IPS-20b (cell line): Measurements from ENCODE around the gene PTPN4.
"Not testable (repeated sequence)": the region's sequence is repeated elsewhere in the genome, so short reads cannot be mapped to it uniquely, and the experiment has no call there.

Source experiments
- H3K27ac ChIP-seq: one replicate; pipeline ENCODE4 v1.5.1; 2013; ENCODE audit warnings: low read length
- H3K27me3 ChIP-seq: 2 replicates; pipeline ENCODE4 v1.6.1; 2013; ENCODE audit warnings: mild to moderate bottlenecking, low read length, inconsistent platforms; ENCODE audit not compliant: insufficient read depth
- H3K36me3 ChIP-seq: 2 replicates; pipeline ENCODE4 v1.6.1; 2013; ENCODE audit warnings: low read depth, mild to moderate bottlenecking, inconsistent platforms, low read length, moderate library complexity; ENCODE audit not compliant: insufficient read depth
- H3K4me1 ChIP-seq: 2 replicates; pipeline ENCODE4 v1.6.1; 2013; ENCODE audit warnings: mild to moderate bottlenecking, control low read depth, inconsistent platforms, low read length, moderate library complexity; ENCODE audit not compliant: insufficient read depth
- H3K4me3 ChIP-seq: 2 replicates; pipeline ENCODE4 v1.5.1; 2013; ENCODE audit warnings: mild to moderate bottlenecking, low read length, inconsistent platforms
- H3K9ac ChIP-seq: 2 replicates; pipeline ENCODE4 v1.6.1; 2013; ENCODE audit warnings: low read depth, mild to moderate bottlenecking, inconsistent platforms, low read length, moderate library complexity
- H3K9me3 ChIP-seq: 2 replicates; pipeline ENCODE4 v1.6.1; 2013; ENCODE audit warnings: mild to moderate bottlenecking, low read depth, low read length, inconsistent platforms; ENCODE audit not compliant: insufficient read depth

The PTPN4 gene

DNA sequence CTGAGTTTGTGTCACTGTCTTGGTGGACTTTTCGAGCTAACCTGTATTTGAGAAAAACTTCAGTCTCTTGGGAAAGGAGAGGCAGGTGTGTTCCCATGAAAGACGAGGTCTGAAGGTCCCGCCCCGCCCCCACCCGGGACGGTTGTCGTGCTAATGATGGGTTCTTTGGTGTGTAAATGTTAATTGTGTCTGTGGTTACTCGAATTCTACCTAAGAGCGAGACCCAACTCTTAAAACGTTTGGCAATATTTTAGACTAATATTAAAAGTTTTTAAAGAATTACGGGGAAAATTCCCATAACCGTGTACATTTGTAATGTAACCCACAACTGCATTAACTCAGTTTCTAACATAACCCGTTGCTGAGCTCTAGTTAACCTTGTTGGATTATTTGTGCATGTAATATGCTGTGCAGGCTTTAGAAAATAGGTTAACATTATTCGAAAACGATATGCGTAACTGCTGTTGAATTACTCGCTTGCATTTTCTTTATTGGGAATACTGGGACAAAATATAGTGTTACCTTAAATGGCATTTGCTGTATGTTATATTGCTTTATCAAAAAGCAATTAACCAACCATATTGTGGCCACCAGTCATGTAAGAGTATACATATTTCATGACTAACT, 254.0 kb downstream of the PTPN4 start:
- Histone ChIP-seq H3K27me3 (peaks cover 12% of the 10 kb centered on the region), H3K4me3 (peak overlapping the region; percentile 96), H3K27ac (no peak overlapping the region), H3K4me1 (peaks cover 15% of the 10 kb centered on the region), H3K36me3 (no peaks in the 10 kb centered on the region), H3K9ac (peak overlapping the region; percentile 86; the same call in 1 of the 2 replicates), H3K9me3 (no peaks in the 10 kb centered on the region)

DNA sequence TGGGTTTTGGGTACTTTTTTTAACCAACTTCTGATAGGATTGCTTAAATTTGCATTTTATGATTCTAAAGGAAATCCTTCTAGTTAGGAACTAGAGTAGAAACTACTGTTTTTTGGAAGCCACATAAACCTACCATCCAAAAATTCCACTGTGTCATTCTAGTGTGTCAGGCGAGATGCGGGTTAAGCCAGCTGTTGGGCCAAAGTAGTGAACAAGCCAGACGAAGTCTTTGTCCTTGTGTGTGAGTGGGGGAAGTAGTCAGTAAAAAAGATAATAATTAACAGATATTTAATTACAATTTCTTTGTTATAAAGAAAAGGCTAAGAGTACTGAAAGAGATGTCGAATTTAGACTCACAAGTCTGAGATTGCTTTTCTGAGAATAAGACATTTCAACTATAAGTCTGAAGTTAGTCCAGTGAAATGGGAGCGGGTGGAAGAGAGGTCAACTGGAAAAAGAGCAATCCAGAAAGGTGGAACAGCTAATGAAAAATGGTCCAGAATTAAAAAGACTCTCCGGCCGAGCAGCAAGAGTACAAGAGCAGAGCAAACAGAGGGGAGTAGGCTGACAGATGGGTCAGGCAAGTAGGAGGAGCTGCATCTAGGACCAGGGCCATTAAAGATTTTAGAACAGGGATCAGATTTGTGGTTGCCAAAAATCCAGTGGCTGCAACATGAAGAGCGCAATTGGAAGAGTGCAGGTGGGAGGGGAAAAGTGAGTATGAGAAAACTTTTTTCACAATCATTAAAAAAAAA, 254.7 kb downstream of the PTPN4 start:
- Histone ChIP-seq H3K9me3 (no peaks in the 10 kb centered on the region), H3K36me3 (no peaks in the 10 kb centered on the region), H3K9ac (peak overlapping the region; percentile 86; the same call in 1 of the 2 replicates), H3K27ac (no peak overlapping the region), H3K27me3 (peaks cover 12% of the 10 kb centered on the region), H3K4me1 (peaks cover 15% of the 10 kb centered on the region), H3K4me3 (peak overlapping the region; percentile 96)

DNA sequence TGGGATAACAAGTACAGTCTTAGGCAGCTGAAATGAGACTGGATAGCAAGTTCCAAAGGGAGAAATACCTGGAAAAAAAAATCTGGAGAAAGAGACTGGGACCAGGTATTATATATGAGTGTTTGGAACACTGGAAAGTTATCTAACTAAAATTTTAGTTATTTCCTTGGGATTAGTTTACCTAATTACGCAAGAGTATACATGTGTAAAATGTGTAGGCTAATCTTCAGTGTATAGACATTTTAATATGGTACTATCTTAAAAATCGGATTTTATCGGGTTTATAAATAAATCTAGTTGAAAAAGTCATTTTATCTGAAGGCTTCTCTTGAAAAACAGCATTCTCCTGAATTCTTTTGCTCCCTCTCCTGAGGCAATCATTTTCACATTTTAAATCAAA, 257.1 kb downstream of the PTPN4 start:
- Histone ChIP-seq H3K36me3 (no peaks in the 10 kb centered on the region), H3K27ac (no peak overlapping the region), H3K27me3 (peaks cover 5% of the 10 kb centered on the region; the same call in 1 of the 2 replicates), H3K4me1 (peaks cover 15% of the 10 kb centered on the region), H3K9ac (0 out of 2 replicates have a peak overlapping the region, but pooled peaks have one; percentile 8), H3K9me3 (no peaks in the 10 kb centered on the region), H3K4me3 (no peak overlapping the region)

DNA sequence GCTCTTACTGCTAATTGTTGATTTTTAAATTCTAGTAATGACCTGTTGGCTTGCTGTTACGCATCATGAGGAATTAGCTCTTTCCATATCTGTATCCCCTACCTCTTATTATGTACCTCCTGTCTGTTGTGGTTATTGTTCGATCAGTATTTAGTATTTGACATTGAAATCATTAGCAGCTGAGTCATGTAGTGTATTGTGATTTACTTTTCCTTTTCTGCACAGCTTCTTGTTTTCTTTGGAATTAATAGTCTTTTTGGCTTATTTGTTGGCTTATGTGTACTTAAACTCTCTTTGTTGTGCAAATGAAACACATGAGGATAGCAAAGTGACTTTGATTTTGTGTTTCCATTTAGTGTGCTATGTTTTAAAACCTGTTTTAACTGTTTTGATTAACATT, 257.5 kb downstream of the PTPN4 start:
- Histone ChIP-seq H3K4me3 (no peak overlapping the region), H3K27ac (no peak overlapping the region), H3K9ac (0 out of 2 replicates have a peak overlapping the region, but pooled peaks have one; percentile 8), H3K27me3 (peaks cover 1% of the 10 kb centered on the region; the same call in 1 of the 2 replicates), H3K4me1 (peaks cover 14% of the 10 kb centered on the region), H3K9me3 (no peaks in the 10 kb centered on the region), H3K36me3 (no peaks in the 10 kb centered on the region)

DNA sequence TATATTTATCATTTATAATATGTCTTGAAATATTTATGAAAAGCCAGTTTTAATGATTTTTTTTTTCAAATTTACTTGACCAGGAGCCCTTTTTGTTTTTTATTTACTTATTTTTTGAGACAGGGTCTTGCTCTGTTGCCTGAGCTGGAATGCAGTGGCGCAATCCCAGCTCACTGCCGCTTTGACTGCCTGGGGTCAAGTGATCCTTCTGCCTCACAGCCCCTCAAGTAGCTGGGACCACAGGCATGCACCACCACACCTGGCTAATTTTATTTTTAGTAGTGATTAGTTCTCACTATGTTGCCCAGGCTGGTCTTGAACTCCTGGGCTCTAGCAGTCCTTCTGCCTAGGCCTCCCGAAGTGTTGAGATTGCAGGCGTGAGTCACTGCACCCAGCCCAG, 258.8 kb downstream of the PTPN4 start:
- no peak overlapping the region for H3K27ac ChIP-seq

DNA sequence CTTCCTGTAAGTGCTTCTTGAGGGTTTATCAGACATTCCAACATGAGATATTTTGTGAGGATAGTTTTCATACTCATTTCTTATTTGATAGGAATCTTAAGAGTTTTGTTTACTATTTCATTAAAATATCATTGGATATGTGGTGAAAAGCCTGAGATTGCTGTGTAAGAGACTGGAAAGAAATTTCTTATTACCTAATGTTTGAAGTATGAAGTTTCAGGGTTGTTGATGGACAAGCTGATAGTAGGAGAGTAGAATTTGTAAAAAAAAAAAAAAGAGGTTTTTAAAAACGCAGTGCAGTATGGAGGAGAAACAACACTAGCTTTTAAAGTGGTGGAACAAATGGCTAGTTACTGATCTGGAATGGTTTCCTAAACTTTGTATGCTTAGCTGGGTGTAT, 260.8 kb downstream of the PTPN4 start:
- H3K36me3 ChIP-seq, result no peaks in the 10 kb centered on the region
- H3K4me1 ChIP-seq, result peaks cover 8% of the 10 kb centered on the region
- H3K27me3 ChIP-seq, result no peaks in the 10 kb centered on the region
- no peaks in the 10 kb centered on the region; the same call in 1 of the 2 replicates for H3K9me3 ChIP-seq
- H3K27ac ChIP-seq, result no peak overlapping the region
- H3K9ac ChIP-seq, result no peak overlapping the region
- no peak overlapping the region for H3K4me3 ChIP-seq

More for the DNA sequence above, 258.8 kb downstream of the PTPN4 start:
- Histone ChIP-seq H3K4me3 (no peak overlapping the region), H3K36me3 (no peaks in the 10 kb centered on the region), H3K27me3 (no peaks in the 10 kb centered on the region; the same call in 1 of the 2 replicates), H3K4me1 (peaks cover 11% of the 10 kb centered on the region), H3K9me3 (no peaks in the 10 kb centered on the region), H3K9ac (no peak overlapping the region)

DNA sequence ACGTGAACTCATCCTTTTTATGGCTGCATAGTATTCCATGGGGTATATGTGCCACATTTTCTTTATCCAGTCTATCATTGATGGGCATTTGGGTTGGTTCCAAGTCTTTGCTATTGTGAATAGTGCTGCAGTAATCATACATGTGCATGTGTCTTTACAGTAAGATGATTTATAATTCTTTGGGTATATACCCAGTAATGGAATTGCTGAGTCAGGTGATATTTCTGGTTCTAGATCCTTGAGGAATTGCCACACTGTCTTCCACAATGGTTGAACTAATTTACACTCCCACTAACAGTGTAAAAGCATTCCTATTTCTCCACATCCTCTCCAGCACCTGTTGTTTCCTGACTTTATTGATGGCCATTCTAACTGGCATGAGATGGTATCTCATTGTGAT, 262.8 kb downstream of the PTPN4 start:
- H3K4me3 ChIP-seq, H3K27me3 ChIP-seq, H3K9me3 ChIP-seq, H3K27ac ChIP-seq, H3K4me1 ChIP-seq, H3K9ac ChIP-seq, H3K36me3 ChIP-seq: not testable (repeated sequence)

DNA sequence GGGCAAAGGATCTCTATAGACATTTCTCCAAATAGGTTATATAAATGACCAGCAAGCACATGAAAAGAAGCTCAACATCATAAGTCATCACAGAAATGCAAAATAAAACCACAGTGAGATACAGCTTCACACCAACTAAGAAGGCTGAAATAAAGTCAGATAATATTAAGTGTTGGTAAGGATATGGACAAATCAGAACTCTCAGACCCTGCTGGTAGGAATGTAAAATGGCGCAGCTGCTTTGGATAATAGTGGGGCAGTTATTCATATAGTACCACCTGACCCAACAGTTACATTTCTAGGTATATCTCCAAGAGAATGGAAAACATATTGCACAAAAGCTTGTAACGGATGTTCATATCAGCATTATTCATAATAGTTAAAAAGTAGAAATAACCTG, 267.2 kb downstream of the PTPN4 start:
- Histone ChIP-seq H3K27ac (no peak overlapping the region), H3K9me3 (no peaks in the 10 kb centered on the region; the same call in 1 of the 2 replicates), H3K4me1 (peaks cover 5% of the 10 kb centered on the region; the same call in 1 of the 2 replicates), H3K9ac (no peak overlapping the region), H3K27me3 (no peaks in the 10 kb centered on the region), H3K4me3 (no peak overlapping the region), H3K36me3 (no peaks in the 10 kb centered on the region)

DNA sequence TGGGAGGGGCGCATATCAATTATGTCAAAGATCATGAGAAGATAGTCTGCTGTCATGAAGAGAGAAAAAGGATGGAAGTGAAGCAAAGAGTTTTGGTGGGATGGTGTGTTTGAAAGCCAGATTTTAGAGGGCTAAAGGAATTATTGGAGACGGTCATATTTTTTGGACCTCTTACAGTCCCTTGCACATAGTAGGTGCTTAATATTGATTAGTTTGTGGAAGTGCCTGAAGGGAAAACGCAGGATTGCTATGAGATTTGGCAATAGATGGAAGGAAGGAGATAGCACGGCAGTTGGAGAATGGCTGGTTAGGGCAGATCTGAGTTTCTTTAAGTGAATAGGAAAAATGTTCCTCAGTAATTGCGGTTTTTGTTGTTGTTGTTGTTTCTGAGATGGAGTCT, 269.1 kb downstream of the PTPN4 start:
- H3K27me3 ChIP-seq, result no peaks in the 10 kb centered on the region
- no peaks in the 10 kb centered on the region; the same call in 1 of the 2 replicates for H3K9me3 ChIP-seq
- H3K36me3 ChIP-seq, result no peaks in the 10 kb centered on the region
- H3K9ac ChIP-seq, result no peak overlapping the region
- H3K4me1 ChIP-seq, result peaks cover 5% of the 10 kb centered on the region; the same call in 1 of the 2 replicates
- no peak overlapping the region for H3K27ac ChIP-seq
- no peak overlapping the region for H3K4me3 ChIP-seq

DNA sequence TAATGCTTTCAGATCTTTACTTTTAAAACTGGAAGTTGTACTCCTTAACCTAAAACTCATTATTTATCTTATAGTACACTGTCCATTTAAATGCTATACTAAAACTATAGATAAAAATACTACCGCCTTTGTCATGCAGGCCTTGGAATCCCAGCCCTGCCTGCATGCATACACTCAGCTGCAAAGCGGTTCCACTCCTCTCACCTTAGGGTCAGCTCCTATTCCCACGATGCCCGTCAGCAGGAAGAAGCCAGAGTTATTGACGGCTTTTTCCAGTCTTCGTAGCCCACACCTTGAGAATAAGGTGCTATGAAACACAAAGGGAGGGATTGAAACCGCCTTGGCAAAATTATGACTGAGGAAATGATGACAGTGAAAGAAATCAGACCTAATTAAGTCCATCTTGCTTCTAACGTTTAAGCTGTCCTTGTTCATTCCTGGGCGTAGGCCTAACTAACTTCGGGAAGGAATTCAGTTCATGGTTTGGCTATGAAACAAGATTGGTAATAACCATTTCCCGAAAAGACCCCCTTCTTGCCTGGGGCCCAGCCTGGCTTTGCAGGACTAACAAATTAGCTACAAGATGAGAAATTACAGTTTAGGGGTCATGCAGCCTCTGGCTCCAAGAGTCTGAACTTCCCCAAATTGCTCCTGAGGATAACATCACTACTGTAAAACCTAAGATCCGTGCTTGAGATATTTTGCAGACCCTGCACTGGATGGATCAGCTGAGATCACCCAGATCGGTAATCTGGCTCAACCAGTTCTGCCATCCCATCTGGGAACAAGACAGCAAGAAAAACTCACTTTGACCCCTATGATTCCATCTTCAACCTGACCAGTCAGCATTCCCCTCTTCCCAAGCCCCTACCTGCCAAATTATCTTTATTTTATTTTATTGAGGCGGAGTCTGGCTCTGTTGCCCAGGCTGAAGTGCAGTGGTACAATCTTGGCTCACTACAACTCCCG, 270.2 kb downstream of the PTPN4 start:
- no peaks in the 10 kb centered on the region for H3K36me3 ChIP-seq
- no peaks in the 10 kb centered on the region for H3K27me3 ChIP-seq
- H3K9ac ChIP-seq, result no peak overlapping the region
- H3K27ac ChIP-seq, result no peak overlapping the region
- no peak overlapping the region for H3K4me3 ChIP-seq
- H3K4me1 ChIP-seq, result peaks cover 5% of the 10 kb centered on the region; the same call in 1 of the 2 replicates
- no peaks in the 10 kb centered on the region; the same call in 1 of the 2 replicates for H3K9me3 ChIP-seq

DNA sequence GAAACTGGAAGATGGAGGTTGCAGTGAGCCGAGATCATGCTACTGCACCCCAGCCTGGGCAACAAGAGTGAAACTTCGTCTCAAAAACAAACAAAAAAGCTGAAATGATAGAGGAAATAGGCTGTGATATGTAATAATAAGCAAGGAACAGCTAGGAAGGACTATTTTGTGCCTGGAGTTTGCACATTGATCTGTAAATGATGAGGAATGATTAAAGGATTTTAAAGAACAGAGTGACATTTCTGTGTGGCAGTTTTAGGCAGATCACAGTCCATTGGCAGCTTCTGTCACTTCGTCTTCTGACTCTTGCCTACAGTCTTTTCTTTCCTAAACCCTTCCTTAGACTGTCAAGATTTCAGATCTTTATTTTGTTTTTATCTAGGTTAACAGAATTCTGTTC, 272.6 kb downstream of the PTPN4 start:
- Histone ChIP-seq H3K4me3 (no peak overlapping the region), H3K27me3 (no peaks in the 10 kb centered on the region), H3K9ac (no peak overlapping the region), H3K9me3 (no peaks in the 10 kb centered on the region), H3K4me1 (peaks cover 5% of the 10 kb centered on the region; the same call in 1 of the 2 replicates), H3K36me3 (no peaks in the 10 kb centered on the region), H3K27ac (no peak overlapping the region)
